ENCODE data around the gene NKD2.
A peak's percentile ranks its signal among the peaks of the same experiment; 100 is the strongest.
"Not testable (repeated sequence)": the region's sequence is repeated elsewhere in the genome, so short reads cannot be mapped to it uniquely, and the experiment has no call there.

Gene NKD2

GRCh38 chr5:1000329-1000728 lies 8.3 kb upstream of the NKD2 start:
- no peak for DNase-seq (ENCODE audit: low read depth)

- not testable (repeated sequence) for DNase-seq (ENCODE audit: low read depth)
Measured at GRCh38 chr5:1000831-1001230, 7.8 kb upstream of the NKD2 start.

GRCh38 chr5:1001406-1002270 lies 7.0 kb upstream of the NKD2 start:
- no peak for DNase-seq (ENCODE audit: low read depth)

- DNase-seq (ENCODE audit: low read depth): no peak
Measured at GRCh38 chr5:1002271-1002546, 6.4 kb upstream of the NKD2 start.

- DNase-seq (ENCODE audit: low read depth): no peak
Measured at GRCh38 chr5:1002836-1003235, 5.8 kb upstream of the NKD2 start.

GRCh38 chr5:1003296-1003937 lies 5.2 kb upstream of the NKD2 start:
- no peak for DNase-seq (ENCODE audit: low read depth)

- DNase-seq (ENCODE audit: low read depth): peak; percentile 18
Measured at GRCh38 chr5:1004461-1005248, 3.9 kb upstream of the NKD2 start.

- no peak for DNase-seq (ENCODE audit: low read depth)
Measured at GRCh38 chr5:1005249-1005851, 3.3 kb upstream of the NKD2 start.

GRCh38 chr5:1005904-1006655 lies 2.5 kb upstream of the NKD2 start:
- DNase-seq (ENCODE audit: low read depth): no peak

GRCh38 chr5:1006656-1007071 lies 1.9 kb upstream of the NKD2 start:
- no peak for DNase-seq (ENCODE audit: low read depth)

GRCh38 chr5:1007221-1007680 lies 1.4 kb upstream of the NKD2 start:
- no peak for DNase-seq (ENCODE audit: low read depth)

GRCh38 chr5:1007681-1008450 lies 736 bp upstream of the NKD2 start:
- DNase-seq (ENCODE audit: low read depth): no peak

- no peak for DNase-seq (ENCODE audit: low read depth)
Measured at GRCh38 chr5:1009359-1010180, 968 bp downstream of the NKD2 start.

- no peak for DNase-seq (ENCODE audit: low read depth)
Measured at GRCh38 chr5:1010181-1010510, 1.5 kb downstream of the NKD2 start.

GRCh38 chr5:1010641-1011046 lies 2.0 kb downstream of the NKD2 start:
- no peak for DNase-seq (ENCODE audit: low read depth)

GRCh38 chr5:1011226-1011631 lies 2.6 kb downstream of the NKD2 start:
- DNase-seq (ENCODE audit: low read depth): peak; percentile 12

GRCh38 chr5:1011741-1012312 lies 3.2 kb downstream of the NKD2 start:
- no peak for DNase-seq (ENCODE audit: low read depth)

GRCh38 chr5:1012313-1012841 lies 3.8 kb downstream of the NKD2 start:
- no peak for DNase-seq (ENCODE audit: low read depth)

GRCh38 chr5:1012900-1013237 lies 4.3 kb downstream of the NKD2 start:
- no peak for DNase-seq (ENCODE audit: low read depth)
